Measurements from ENCODE around the gene PTCD2. TPM values are rescaled to one million over a fixed set of nuclear protein-coding genes. Genes with fewer than 3 reads are reported as not detected.

PTCD2 gene
- total and polyA plus RNA-seq, 2 donors (not counting 3 experiments of a cell fraction or from before 2014, with no cell fraction given), result 4.3 to 6.7 TPM

GRCh38 chr5:72369301-72369700 is 49.1 kb downstream of the PTCD2 start:
- no peak for TF ChIP-seq CTCF (IDR thresholded peaks at IDR 0.05; ENCODE audit: extremely low read depth in 1 of 2, insufficient read depth in 1 of 2, low read depth in 1 of 2, low read length in 2 of 2)
- TF ChIP-seq MAX (IDR thresholded peaks at IDR 0.05; ENCODE audit: insufficient read depth, insufficient read length), result no peak
- no peak for TF ChIP-seq JUN (IDR thresholded peaks at IDR 0.05; ENCODE audit: borderline replicate concordance, insufficient read depth, insufficient read length, low read depth)
- no peak for TF ChIP-seq POLR2AphosphoS5 (IDR thresholded peaks at IDR 0.05; ENCODE audit: insufficient read depth, low read depth, low read length)
- TF ChIP-seq MYC (IDR thresholded peaks at IDR 0.05; ENCODE audit: low read depth, low read length), result no peak
- Histone ChIP-seq H3K79me2 (ENCODE audit: control insufficient read depth, insufficient read depth, low read length) (no peaks in the 10 kb centered on the region), H3K9ac (replicated peaks; ENCODE audit: extremely low read depth, insufficient read depth, low read length) (no peak overlapping the region), H3K27me3 (ENCODE audit: control insufficient read depth in 2 of 2, insufficient read depth in 2 of 2, low read length in 2 of 2) (no peaks in the 10 kb centered on the region), H3K9me1 (replicated peaks; ENCODE audit: control insufficient read depth, extremely low read depth, insufficient read depth, low read length) (no peaks in the 10 kb centered on the region), H3K27ac (ENCODE audit: insufficient read depth, low read depth, low read length) (no peak overlapping the region), H3K4me3 (replicated peaks in 1 of 3; ENCODE audit: insufficient read depth in 1 of 3, low read depth in 1 of 3, low read length in 3 of 3) (no peak overlapping the region), H3K4me1 (ENCODE audit: control insufficient read depth, extremely low read depth, insufficient read depth, low read length) (peaks cover 11% of the 10 kb centered on the region), H4K20me1 (replicated peaks; ENCODE audit: control insufficient read depth, extremely low read depth, insufficient read depth, low read length) (no peaks in the 10 kb centered on the region), H3K4me2 (ENCODE audit: insufficient read depth, low read length) (no peak overlapping the region), H3K36me3 (ENCODE audit: control insufficient read depth in 2 of 2, extremely low read depth in 1 of 2, insufficient read depth in 2 of 2, low read length in 2 of 2) (no peaks in the 10 kb centered on the region), H2AFZ (ENCODE audit: low read depth, low read length) (no peak overlapping the region), H3K9me3 (replicated peaks; ENCODE audit: control insufficient read depth, insufficient read depth, low read length) (no peaks in the 10 kb centered on the region)
- DNase-seq (ENCODE audit: low read depth, low spot score) (no peak), FAIRE-seq (no peak)
- ChIA-PET CTCF (interaction anchor here (0.6 to 8.1 kb wide), 7 partner anchors 9 to 155 kb away, joined by 3 to 223 read pairs (median 4); no protein-coding TSS in a partner anchor), POLR2A (no interaction called here)
- intact Hi-C loops (cut with micrococcal nuclease), result no loop called here
- dilution Hi-C loops (cut with MboI; ENCODE audit: extremely low pct_ligation_motif_present, low sequenced_read_pairs), result no loop called here
- BruUV-seq (replicated peaks), result no TSS peak

- dilution Hi-C loops (cut with MboI; ENCODE audit: extremely low pct_ligation_motif_present, low sequenced_read_pairs), result no loop called here
- TF ChIP-seq JUN (IDR thresholded peaks at IDR 0.05; ENCODE audit: borderline replicate concordance, insufficient read depth, insufficient read length, low read depth) (no peak), GATA2 (IDR thresholded peaks at IDR 0.05; ENCODE audit: insufficient read depth, insufficient read length, low read depth, low read length) (no peak), POLR2AphosphoS5 (IDR thresholded peaks at IDR 0.05; ENCODE audit: insufficient read depth, low read depth, low read length) (no peak), MAX (IDR thresholded peaks at IDR 0.05; ENCODE audit: insufficient read depth, insufficient read length) (no peak), FOS (IDR thresholded peaks at IDR 0.05; ENCODE audit: borderline replicate concordance, insufficient read depth, low read length) (no peak), EZH2 (IDR thresholded peaks at IDR 0.05; ENCODE audit: borderline replicate concordance, low read depth, low read length, severe bottlenecking) (no peak), CTCF (IDR thresholded peaks at IDR 0.05; ENCODE audit: extremely low read depth in 1 of 2, insufficient read depth in 1 of 2, low read depth in 1 of 2, low read length in 2 of 2) (no peak), MYC (IDR thresholded peaks at IDR 0.05; ENCODE audit: low read depth, low read length) (no peak), POLR2A (IDR thresholded peaks at IDR 0.05; ENCODE audit: low read depth, low read length) (no peak)
- BruUV-seq (replicated peaks), result no TSS peak
These were observed 49.5 kb downstream of the PTCD2 start for GRCh38 chr5:72369711-72370110.

More at GRCh38 chr5:72369711-72370110, 49.5 kb downstream of the PTCD2 start:
- Histone ChIP-seq H4K20me1 (replicated peaks; ENCODE audit: control insufficient read depth, extremely low read depth, insufficient read depth, low read length) (no peaks in the 10 kb centered on the region), H3K9me1 (replicated peaks; ENCODE audit: control insufficient read depth, extremely low read depth, insufficient read depth, low read length) (no peaks in the 10 kb centered on the region), H2AFZ (ENCODE audit: low read depth, low read length) (no peak overlapping the region), H3K9me3 (replicated peaks; ENCODE audit: control insufficient read depth, insufficient read depth, low read length) (no peaks in the 10 kb centered on the region), H3K4me2 (ENCODE audit: insufficient read depth, low read length) (no peak overlapping the region), H3K9ac (replicated peaks; ENCODE audit: extremely low read depth, insufficient read depth, low read length) (no peak overlapping the region), H3K27ac (ENCODE audit: insufficient read depth, low read depth, low read length) (no peak overlapping the region), H3K79me2 (ENCODE audit: control insufficient read depth, insufficient read depth, low read length) (no peaks in the 10 kb centered on the region), H3K4me3 (replicated peaks in 1 of 3; ENCODE audit: insufficient read depth in 1 of 3, low read depth in 1 of 3, low read length in 3 of 3) (no peak overlapping the region), H3K4me1 (ENCODE audit: control insufficient read depth, extremely low read depth, insufficient read depth, low read length) (peaks cover 11% of the 10 kb centered on the region), H3K36me3 (ENCODE audit: control insufficient read depth in 2 of 2, extremely low read depth in 1 of 2, insufficient read depth in 2 of 2, low read length in 2 of 2) (no peaks in the 10 kb centered on the region), H3K27me3 (ENCODE audit: control insufficient read depth in 2 of 2, insufficient read depth in 2 of 2, low read length in 2 of 2) (no peaks in the 10 kb centered on the region)
- FAIRE-seq (no peak), DNase-seq (ENCODE audit: low read depth, low spot score) (no peak)
- intact Hi-C loops (cut with micrococcal nuclease), result no loop called here
- POLR2A ChIA-PET, result no interaction called here
- CTCF ChIA-PET, result interaction anchor here (0.6 to 8.1 kb wide), 6 partner anchors 14 to 155 kb away, joined by 3 to 223 read pairs (median 5); no protein-coding TSS in a partner anchor
